Loucy (cell line): ENCODE measurements around the gene HIGD2A.

Experiments
- EZH2phosphoT487 ChIP-seq: fragments of 200-600 bp; IDR thresholded peaks from 2 replicates; pipeline ENCODE4 v1.6.1; 2018; ENCODE audit warnings: antibody characterized with exemption, mild to moderate bottlenecking, moderate library complexity, borderline replicate concordance
- TF ChIP-seq, protein P1 (sequence below): fragments of 200-600 bp; sonication (generic); conservative IDR thresholded peaks from 2 replicates; pipeline ENCODE4 v1.5.1; 2014; ENCODE audit warnings: mild to moderate bottlenecking, antibody characterized with exemption, low read length

DNA sequence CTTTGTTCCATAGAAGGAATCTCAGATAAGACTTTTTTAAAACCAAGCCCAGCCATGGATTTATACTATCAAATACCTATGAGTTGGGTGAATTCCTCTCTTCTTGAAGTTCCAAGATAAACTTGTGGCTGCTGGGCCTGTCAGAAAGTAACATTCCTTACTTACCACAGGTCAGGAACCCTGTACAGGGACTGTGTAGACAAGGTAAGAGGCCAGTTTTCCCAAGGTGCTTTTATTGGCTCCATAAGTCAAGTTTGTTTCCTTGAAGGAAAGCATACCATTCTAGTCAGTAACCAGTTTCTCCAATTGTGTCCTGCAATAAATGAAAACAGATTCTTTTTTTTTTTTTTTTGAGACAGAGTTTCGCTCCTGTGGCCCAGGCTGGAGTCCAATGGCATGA, 36.6 kb downstream of the HIGD2A start:
- TF ChIP-seq, protein P1, sequence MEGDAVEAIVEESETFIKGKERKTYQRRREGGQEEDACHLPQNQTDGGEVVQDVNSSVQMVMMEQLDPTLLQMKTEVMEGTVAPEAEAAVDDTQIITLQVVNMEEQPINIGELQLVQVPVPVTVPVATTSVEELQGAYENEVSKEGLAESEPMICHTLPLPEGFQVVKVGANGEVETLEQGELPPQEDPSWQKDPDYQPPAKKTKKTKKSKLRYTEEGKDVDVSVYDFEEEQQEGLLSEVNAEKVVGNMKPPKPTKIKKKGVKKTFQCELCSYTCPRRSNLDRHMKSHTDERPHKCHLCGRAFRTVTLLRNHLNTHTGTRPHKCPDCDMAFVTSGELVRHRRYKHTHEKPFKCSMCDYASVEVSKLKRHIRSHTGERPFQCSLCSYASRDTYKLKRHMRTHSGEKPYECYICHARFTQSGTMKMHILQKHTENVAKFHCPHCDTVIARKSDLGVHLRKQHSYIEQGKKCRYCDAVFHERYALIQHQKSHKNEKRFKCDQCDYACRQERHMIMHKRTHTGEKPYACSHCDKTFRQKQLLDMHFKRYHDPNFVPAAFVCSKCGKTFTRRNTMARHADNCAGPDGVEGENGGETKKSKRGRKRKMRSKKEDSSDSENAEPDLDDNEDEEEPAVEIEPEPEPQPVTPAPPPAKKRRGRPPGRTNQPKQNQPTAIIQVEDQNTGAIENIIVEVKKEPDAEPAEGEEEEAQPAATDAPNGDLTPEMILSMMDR = no peak
- no peak for TF ChIP-seq EZH2phosphoT487
